Activated CD4-positive, alpha-beta T cell treated with anti-CD3 and anti-CD28 coated beads, Interleukin-2, Interleukin-4, amounts not matched to agents 100 ng/mL and 50 ng/mL, durations not matched to agents 16 hours and 8 hours (primary cell): ENCODE results near the gene GATAD2B.
"Not testable (repeated sequence)": the region's sequence is repeated elsewhere in the genome, so short reads cannot be mapped to it uniquely, and the experiment has no call there.

Source experiments
- DNase-seq: peaks from one replicate; pipeline ENCODE4 v3.0.0-alpha.2; 2020; ENCODE audit warnings: low spot score

Gene GATAD2B

DNA sequence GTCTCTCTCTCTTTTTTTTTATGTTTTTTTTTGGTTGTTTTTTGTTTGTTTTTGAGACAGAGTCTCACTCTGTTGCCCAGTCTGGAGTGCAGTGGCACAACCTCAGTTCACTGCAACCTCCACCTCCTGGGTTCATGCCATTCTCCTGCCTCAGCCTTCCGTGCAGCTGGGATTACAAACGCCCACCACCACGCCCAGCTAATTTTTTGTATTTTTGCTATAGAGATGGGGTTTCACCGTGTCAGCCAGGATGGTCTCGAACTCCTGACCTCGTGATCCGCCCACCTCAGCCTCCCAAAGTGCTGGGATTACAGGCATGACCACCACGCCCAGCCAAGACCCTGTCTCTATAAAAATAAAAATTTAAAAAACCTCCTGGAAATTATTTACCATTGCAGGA is 88.8 kb downstream of the GATAD2B start:
- not testable (repeated sequence) for DNase-seq

- no peak for DNase-seq
Measured at GRCh38 chr1:153833171-153833570, 89.6 kb downstream of the GATAD2B start.

DNA sequence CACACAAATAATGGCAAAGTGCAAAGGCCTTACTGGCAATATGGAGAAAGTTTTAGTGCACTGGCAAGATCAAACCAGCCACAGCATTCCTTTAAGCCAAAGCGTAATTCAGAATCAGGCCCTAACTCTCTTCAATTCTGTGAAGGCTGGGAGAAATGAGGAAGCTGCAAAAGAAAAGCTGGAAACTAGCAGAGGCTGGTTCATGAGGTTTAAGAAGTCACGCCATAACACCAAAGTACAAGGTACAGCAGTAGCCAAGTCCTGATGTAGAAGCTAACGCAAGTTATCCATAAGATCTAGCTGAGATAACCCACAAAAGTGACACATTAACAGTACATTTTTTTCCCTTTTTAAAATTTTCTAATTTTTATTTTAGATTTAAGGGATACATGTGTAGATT is 90.5 kb downstream of the GATAD2B start:
- no peak for DNase-seq

GRCh38 chr1:153831026-153831425 is 91.7 kb downstream of the GATAD2B start:
- no peak for DNase-seq

- DNase-seq, result no peak
Measured at GRCh38 chr1:153827168-153827964, 95.4 kb downstream of the GATAD2B start.

GRCh38 chr1:153818876-153819275 is 103.9 kb downstream of the GATAD2B start:
- no peak for DNase-seq

GRCh38 chr1:153816283-153816889 is 106.4 kb downstream of the GATAD2B start:
- no peak for DNase-seq

DNA sequence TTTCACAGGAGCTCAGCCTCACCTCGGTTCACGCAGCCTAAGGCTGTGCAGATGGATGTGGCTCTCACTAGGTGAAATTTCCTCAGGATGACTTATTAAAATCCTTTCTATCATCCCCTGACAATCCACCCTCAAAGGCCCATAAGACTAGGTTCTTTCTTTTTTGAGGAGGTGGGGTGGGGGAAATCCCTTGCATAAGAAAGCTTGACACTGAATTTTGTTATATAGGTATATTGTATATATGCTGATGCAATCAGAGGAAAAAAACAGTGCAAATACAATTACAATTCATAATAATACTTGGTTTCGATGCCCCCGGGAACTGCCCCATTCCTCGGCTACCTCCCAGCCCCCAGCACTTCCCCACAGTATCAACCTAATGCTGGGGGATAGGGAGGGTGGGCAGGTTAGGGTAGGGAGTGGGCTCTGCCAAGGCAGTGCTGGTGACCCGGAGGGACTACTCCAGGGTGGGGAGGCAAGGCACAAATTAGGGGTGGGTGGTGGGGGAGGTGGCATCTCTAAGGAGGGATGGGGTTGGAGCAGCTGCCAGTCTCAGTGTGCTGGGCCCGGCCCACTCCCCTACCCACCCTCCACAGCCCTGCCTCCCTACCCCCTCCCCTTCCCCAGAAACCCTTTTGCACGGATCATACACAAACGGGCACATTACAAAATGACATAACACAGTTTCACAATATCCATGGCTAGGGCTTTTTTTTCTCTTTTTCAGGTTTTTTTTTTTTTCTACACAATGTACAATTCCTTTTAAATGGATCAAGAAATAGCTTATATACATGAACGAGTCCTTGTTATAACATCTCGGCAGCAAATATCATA is 116.7 kb downstream of the GATAD2B start:
- DNase-seq, result no peak

- peak; percentile 79 for DNase-seq
Measured at GRCh38 chr1:153805042-153805745, 117.6 kb downstream of the GATAD2B start.

- no peak for DNase-seq
Measured at GRCh38 chr1:153804112-153804511, 118.7 kb downstream of the GATAD2B start.

- no peak for DNase-seq
Measured at GRCh38 chr1:153803470-153804056, 119.2 kb downstream of the GATAD2B start.

GRCh38 chr1:153801786-153802697 is 120.7 kb downstream of the GATAD2B start:
- DNase-seq, result no peak

DNA sequence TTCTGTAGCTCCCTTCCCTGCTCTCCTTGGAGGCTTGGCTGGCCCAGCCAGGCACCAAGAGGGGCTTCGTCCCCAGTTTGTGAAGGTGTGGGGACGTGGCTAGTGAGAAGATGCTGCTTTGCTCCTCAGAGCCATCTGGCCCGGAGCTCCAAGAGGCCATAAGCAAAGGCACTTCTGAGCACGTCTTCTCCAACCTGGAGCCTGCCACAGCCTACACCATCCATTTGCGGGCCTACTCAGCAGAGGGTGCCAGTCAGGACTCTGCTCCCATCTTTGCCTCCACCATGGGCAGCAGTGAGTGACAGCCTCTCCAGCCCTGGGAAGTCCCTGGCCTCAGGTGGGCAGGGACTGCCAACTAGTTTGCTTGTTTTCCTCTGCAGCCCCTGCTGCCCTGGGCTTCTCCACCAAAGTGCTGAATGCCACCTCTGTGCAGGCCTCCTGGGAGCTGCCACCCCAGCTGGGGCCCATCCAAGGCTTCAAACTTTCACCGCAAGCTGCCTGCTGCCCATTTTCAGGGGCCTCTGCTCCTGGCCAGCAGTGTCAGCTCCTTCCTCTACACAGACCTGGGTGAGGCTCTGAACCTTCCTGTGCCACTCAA is 121.6 kb downstream of the GATAD2B start:
- DNase-seq, result no peak

- DNase-seq, result no peak
Measured at GRCh38 chr1:153800516-153800915, 122.3 kb downstream of the GATAD2B start.

DNA sequence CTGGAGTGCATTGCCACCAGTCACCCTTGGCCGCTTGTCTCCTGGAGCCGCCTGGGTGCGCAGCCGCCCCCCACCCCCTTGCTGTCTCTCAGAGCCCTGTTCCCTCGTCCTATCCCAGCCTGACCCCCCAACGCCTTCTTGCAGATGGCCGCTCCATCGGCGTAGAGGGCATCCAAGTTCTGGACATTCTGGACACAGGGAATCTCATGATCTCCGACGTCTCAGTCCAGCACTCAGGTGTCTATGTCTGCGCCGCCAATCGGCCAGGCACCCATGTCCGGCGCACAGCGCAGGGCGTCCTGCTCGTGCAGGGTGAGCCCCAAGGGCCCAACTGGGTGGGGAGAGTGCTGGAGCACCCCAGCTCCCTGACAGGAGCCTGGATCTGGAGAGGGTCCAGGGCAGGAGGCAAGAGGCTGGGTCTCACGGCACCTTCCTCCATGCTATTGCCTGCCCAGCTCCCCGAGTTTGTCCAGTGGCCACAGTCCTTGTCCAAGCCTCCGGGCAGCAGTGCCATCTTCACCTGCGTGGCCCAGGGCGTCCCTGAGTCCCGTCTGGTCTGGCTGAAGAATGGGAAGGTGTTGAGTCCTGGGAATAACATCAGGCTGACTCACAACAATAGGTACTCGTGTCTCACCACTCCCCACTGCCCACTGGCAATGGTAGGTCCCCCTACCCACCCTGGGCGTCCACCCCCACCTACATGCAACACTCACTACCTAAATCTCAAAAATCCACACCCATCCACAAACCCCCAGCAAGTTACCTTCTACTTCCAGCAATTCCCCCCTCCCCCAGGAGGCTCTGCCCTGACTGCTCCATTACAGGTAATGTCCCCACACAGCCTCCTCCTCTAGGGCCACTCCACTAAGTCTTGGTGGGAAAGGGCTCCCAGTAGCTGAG is 123.0 kb downstream of the GATAD2B start:
- DNase-seq, result no peak

DNA sequence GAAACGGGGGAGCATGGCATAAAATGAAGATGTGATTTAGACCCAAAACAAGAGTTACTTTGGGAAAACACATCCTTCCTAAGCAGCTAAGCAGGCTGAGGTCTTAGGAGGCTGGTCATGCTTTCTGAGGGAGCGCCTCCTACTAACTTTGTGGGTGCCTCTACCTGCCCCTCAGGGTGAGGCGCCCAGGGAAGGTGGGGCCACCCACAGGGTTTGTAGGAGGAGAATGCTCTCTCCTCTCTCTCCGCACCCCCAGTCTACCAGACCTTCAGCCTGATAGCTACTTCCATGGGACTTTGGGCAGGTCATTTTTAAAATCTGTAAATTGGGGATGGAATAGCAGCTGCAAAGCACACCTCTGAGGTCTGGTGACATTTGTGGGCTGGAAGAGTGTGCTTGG is 123.8 kb downstream of the GATAD2B start:
- no peak for DNase-seq

GRCh38 chr1:153798468-153798780 is 124.3 kb downstream of the GATAD2B start:
- no peak for DNase-seq

- DNase-seq, result peak; percentile 85
Measured at GRCh38 chr1:153796786-153797659, 125.7 kb downstream of the GATAD2B start.
